ENCODE data around the gene FA2H. TPM values are rescaled to one million over a fixed set of nuclear protein-coding genes. Genes with fewer than 3 reads are reported as not detected.

The FA2H gene
- total and polyA plus RNA-seq, 2 experiments from 2014 or later: 5.7 to 6.3 TPM

Other genes starting within 250 kb of the FA2H start
- 211 and 226 TPM in 2 replicates for gene GLG1, start 167.7 kb downstream of the FA2H start, total RNA-seq (2014; rRNA removed; shearing (Covaris generic))
- gene GLG1, start 167.7 kb downstream of the FA2H start, polyA plus RNA-seq (2016; fragmentation: Nextera tagmentation; extraction: Ambion mirVana): 58.8 and 61.2 TPM in 2 replicates
- gene RFWD3, start 107.9 kb downstream of the FA2H start, total RNA-seq (2014; rRNA removed; shearing (Covaris generic)): 105 and 113 TPM in 2 replicates
- gene RFWD3, start 107.9 kb downstream of the FA2H start, polyA plus RNA-seq (2016; fragmentation: Nextera tagmentation; extraction: Ambion mirVana): 27.6 and 28.1 TPM in 2 replicates
- 7.5 and 9.7 TPM in 2 replicates for gene MLKL, start 74.0 kb downstream of the FA2H start, total RNA-seq (2014; rRNA removed; shearing (Covaris generic))
- 5.1 and 6.2 TPM in 2 replicates for gene MLKL, start 74.0 kb downstream of the FA2H start, polyA plus RNA-seq (2016; fragmentation: Nextera tagmentation; extraction: Ambion mirVana)
- 46.9 and 54.5 TPM in 2 replicates for gene WDR59, start 210.3 kb upstream of the FA2H start, total RNA-seq (2014; rRNA removed; shearing (Covaris generic))
- 38.7 and 44.5 TPM in 2 replicates for gene WDR59, start 210.3 kb upstream of the FA2H start, polyA plus RNA-seq (2016; fragmentation: Nextera tagmentation; extraction: Ambion mirVana)
- gene ZNRF1, start 224.2 kb upstream of the FA2H start, total RNA-seq (2014; rRNA removed; shearing (Covaris generic)): 42.1 and 52.9 TPM in 2 replicates
- 22.4 and 31.9 TPM in 2 replicates for gene ZNRF1, start 224.2 kb upstream of the FA2H start, polyA plus RNA-seq (2016; fragmentation: Nextera tagmentation; extraction: Ambion mirVana)

Measured in GM23338 (cell line).